ENCODE measurements around the gene DIO3.

- TF ChIP-seq CTCF (IDR thresholded peaks at IDR 0.05; ENCODE audit: borderline replicate concordance, extremely low read depth, low read length, poor library complexity, severe bottlenecking) (no peak), EZH2 (IDR thresholded peaks at IDR 0.05; ENCODE audit: borderline replicate concordance, low read depth, low read length, severe bottlenecking) (no peak)
Observed at GRCh38 chr14:101594511-101595148, 33.3 kb downstream of the DIO3 start.

Measured in DND-41 (cell line).